NCI-H2107 treated with DMSO at 0.1 percent for 48 hours (cell line): ENCODE results near the gene SHISA6.

Experiments
- DNase-seq: peaks from one replicate; lab custom pipeline; 2025; ENCODE audit not compliant: unreplicated experiment; lab: John Stamatoyannopoulos, UW

The SHISA6 gene

DNA sequence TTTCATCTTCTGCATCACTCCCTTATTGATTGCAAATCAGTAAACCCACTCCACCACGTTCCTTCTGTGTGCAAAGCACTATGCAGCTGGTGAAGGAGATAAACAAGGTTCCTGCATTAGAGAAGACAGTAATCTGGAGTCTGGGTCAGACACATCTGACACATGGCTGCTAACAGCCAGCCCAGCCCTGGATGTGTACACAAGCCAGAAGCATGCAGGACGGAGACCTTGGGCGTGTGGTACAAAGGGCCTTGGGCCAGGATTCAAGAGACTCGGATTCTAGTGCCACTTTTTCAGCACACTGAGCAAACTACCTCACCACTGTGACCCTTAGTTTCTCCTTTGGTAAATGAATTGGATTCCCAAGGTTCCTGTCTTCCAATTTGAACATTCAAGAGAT lies 270.7 kb downstream of the SHISA6 start:
- DNase-seq = no peak

DNA sequence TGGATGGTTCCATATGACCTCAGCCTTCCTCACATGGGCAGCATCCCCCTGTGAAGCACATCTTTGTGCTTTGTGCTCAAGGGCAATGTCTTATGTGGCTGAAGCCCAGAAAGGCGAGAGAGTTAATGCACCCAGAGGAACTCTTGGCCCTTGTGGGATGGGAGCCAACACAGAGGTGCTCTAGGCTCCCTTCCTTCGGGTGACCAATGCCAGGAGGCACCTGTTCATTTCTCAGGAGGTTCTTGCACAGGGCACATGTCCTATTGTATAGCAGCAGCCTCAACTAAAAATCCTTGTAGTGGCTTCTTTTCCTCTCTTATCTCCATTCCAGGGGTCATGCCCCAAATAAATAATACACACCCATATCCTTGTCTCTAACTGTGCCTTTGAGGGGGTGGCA lies 273.6 kb downstream of the SHISA6 start:
- DNase-seq = no peak

DNA sequence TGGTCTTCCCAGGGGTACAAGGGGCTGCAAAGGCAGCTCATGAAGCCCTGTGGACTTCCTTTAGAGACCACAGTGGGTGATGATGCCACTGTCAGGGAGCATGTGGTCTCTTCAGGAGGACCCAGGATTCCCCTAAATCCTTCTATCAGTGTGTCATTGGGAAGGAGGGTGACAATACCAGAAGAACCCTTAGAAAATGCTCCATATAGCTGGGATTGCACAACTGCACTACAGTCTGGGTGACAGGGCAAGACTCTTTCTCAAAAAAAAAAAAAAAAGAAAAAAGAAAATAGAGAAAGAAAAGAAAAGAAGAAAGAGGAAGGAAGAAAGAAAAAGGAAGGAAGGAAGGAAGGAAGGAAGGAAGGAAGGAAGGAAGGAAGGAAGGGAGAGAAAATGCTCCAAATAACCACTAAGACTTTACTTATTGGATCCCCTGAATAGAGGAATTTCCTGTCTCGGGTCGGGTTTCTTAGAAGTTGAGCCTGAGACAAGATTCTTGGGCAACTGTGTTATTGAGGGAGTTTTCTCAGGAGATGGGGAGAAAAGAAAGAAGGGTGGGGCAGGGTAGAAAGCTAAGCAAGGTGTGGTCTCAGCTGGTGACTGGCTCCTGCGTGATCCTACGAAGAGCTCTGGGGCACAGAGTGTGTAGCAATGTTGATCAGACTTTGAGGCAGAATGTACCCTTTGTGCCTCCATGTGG lies 274.1 kb downstream of the SHISA6 start:
- no peak for DNase-seq

DNA sequence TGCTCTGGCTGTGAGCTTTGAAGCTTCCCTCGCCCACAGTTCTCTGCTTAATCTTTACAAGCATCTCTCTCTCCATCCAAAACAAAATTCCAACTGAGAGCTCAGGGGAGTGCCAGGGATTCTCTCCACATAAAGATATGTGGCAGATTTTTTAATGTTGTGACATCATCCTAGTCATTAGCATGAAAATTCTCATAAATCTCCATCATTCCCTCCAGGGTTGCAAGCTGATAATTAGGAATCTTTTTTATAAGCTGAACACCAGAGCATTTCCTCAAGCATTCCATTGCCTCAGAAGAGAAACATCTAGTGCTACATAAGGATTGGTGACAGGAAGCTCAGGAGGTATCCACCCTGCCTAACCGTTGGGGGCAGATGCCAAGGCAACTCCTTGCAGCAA lies 274.9 kb downstream of the SHISA6 start:
- no peak for DNase-seq

DNA sequence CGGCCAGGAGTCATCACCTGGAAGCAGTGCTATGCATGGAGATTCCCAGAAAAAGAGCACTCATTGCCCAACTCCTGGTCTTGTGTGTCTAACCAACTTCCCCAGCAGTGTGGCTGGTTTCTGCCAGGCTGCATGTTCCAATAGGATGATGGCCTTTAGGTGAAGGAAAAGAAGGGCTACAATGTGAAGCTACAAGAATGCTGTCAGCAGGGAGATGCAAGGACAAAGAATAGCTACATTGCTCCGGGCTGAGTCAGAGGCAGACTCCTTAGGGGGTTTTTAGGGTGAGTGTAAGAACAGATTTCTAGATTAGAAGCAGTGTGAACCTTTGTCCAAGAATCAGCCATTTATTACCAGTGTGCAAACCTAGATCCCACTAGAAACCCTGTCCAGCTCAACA lies 294.2 kb downstream of the SHISA6 start:
- no peak for DNase-seq

DNA sequence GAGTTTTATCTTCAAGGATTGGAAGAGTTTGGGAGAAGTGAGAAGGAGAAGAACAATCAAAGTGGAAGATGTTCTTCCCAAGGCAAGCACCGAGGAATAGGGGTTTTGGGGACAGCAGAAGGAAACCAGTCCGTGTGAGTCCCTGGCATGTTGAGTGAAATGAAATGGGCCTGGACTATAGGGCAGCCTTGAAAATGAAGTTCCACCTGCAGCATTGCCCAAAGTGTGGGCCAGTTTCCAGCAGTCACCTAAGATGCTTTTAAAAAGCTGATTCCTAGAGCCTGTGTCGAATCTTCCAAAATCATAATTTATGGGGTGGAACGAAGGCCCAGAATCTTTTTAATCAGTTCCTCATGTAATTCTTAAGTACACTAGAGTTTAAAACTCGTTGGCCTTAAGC lies 297.4 kb downstream of the SHISA6 start:
- DNase-seq = no peak

DNA sequence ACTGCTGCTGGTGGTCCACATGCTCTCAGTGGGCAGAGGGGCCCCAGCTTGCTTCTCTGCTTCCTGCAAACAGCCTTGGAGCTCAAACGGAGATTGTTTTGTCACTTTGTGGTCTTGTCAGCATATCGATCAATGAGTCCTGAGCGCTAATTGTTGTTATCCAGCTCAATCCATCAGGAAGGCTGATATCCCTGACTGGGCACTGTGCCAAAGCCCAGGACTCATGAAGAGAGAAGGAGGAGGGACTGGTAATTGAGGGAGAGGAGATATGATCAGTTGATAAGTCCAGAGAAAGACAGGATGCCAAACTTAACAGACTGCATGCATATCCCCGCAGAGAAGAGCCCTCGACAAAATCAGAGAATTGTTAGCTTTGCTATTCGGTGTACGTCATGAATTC lies 298.6 kb downstream of the SHISA6 start:
- no peak for DNase-seq

DNA sequence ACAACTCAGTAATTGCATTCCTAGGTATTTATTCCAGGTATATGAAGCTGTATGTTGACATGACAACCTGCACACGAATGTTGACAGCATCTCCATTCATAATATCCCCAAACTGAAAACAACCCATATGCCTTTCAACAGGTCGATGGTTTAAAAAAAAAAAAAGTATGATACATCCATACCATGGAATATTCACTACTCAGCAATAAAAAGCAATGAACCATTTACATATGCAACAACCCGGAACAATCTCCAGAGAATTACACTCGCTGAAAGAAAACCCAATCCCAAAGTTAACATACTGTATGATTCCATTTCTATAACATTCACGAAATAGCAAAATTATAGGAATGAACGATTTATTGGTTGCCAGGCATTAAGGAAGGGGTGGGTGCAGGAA lies 304.0 kb downstream of the SHISA6 start:
- DNase-seq = no peak

DNA sequence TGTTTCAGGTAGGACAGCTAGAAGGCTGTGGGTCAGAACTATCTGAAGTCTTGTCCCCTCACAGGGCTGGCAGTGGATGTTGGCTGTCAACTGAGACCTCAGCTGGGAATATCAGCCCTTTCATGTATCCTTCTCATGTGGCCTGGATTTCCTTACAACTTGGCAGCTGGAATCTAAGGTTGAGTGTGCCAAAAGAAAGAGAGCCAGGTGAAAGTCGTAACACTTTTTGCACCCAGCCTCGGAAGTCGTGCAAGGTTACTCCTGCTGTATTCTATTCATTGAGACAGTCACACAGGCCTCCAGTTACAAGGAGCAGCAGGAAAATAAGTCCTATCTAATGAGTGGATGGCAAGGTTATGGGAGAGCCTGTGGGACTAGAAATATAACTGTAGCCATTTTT lies 304.7 kb downstream of the SHISA6 start:
- no peak for DNase-seq

DNA sequence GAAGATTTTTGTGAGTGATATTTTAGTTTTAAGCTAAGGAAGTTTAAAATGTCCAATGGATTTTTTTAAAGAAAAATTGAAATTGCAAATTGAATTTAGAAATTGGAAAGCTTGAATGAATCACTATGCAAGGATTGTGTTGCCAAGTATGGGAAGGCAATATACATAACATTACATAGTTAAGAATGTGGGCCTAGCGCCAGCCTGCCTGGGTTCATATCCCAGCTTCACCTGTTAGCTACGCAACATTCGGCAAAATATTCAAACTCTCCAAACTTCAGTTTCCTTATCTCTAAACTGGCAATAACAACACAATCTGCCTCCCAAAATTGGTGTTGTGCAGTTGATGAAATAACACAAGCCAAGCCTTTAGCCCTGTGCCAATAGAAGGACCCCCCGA lies 306.8 kb downstream of the SHISA6 start:
- DNase-seq = no peak

DNA sequence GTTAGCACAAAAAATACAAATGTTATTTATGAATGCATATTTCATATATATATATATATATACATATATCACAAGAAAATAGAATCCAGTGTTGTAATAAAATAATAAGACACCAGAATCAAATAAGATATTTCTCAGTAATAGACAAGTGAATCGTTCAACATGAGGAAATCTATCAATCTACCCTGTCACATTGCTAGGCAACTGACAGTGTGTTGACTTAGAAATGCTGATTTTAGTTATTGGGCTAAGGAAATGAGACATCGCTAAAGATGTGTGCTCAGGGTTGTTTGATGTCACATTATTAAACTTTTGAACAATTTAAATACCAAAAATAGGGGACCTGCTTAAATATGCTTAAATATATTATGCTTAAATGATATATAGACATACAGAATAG lies 307.4 kb downstream of the SHISA6 start:
- no peak for DNase-seq

DNA sequence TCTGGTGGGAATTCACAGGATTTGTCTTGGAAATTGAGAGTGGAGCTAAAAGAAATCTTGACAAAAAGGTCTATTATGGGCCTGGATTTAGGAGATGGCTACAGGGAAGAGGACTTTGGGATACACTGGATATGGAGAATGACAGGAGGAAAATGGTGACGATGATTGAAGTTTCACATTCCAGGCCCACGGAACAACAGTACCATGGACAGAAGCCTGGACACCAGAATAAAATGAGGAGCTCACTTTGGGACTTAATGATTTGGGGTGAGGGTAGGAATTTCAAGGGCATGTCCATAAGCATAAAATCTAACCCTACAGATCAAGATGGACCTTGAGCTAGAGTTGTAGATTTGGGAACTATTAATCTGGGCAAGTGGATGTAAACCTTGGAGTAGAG lies 309.4 kb downstream of the SHISA6 start:
- no peak for DNase-seq

DNA sequence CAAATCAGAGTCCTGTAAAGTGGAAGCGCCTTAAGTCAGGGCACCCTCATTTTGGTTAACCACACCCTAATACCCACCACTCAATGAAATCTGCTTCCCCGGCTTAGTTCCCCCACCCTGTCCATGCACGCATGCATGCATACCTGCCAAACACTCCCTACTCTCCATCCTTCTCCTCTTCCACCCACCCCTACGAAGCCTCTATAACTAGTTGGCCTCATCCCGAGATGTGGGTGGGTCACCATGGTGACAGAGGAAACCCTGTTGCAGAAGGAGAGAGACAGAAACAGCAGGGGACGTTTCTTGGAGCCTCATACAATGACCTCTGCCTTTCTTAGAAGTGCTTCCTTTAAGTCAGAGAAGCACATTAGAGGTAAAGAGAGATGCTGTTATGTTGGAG lies 310.4 kb downstream of the SHISA6 start:
- no peak for DNase-seq

DNA sequence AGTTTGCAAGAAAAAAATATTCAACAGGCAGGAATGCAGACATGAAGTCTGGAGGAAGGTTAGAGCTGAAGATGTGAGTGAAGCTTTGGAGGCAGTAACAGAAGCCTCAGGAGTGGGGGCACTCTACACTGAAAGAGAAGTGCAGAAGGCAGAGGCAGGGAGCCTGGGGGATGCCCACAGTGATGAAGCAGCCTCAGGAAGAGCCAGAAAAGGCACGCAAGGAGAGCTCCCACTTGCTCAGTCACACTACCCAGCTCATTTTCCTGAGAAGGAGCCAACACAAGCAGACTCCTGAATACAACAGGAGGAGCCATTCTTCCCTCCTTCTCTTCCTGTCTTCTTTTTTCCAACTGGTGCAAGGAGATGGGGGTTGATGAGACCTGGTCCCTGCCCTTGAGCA lies 312.1 kb downstream of the SHISA6 start:
- no peak for DNase-seq

DNA sequence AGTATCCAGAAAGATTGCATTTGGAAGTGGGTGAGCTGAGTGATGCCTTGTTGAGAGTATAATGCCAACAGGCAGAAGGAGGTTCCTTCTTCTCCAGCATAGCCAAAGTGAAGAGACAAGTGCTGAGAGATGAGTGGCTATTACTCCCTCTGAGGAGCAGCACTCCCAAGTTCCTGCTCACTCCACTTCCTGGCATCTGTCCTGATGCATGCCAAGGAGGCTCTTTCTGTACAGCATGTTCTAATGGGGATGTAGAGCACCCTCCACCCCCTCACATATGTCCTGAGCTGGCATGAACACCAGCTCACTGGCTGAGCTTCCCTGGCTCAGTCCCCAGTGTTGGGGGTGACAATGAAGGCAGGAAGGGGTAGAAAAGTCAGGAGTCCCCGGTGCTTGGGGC lies 313.0 kb downstream of the SHISA6 start:
- no peak for DNase-seq

DNA sequence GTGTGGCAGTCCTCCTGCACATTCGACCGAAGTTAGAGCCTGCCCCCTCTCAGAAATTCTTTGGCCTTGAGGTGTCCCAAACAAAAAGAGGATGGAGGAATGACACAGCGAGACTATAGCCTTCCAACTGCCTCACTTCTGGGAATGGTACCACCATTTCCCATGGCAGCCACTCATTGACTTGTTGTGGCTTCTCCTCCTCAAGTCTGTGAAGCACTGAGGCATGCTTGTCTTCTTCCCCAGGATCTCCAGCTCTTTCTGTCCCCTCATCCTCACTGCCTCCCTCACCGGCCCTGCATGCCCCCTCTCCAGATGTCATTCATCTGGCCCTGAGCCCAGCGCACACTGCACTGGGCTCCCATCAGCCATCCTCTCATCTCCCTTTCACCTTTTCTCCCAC lies 313.5 kb downstream of the SHISA6 start:
- DNase-seq = no peak

DNA sequence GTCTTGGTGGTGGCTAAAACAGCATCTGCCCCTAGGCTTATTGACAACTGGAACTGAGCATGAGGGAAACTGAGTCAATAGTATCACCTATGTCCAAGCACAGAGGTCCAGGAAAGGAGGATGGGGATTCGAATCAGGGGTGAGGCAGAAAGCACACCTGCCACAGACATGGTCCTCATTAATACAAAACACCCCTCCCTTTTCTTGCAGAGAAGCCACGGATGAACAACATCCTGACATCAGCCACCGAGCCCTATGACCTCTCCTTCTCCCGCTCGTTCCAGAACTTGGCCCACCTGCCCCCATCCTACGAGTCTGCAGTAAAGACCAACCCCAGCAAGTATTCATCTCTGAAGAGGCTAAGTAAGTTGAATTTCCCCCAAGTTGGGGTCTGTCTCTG lies 314.5 kb downstream of the SHISA6 start:
- no peak for DNase-seq

DNA sequence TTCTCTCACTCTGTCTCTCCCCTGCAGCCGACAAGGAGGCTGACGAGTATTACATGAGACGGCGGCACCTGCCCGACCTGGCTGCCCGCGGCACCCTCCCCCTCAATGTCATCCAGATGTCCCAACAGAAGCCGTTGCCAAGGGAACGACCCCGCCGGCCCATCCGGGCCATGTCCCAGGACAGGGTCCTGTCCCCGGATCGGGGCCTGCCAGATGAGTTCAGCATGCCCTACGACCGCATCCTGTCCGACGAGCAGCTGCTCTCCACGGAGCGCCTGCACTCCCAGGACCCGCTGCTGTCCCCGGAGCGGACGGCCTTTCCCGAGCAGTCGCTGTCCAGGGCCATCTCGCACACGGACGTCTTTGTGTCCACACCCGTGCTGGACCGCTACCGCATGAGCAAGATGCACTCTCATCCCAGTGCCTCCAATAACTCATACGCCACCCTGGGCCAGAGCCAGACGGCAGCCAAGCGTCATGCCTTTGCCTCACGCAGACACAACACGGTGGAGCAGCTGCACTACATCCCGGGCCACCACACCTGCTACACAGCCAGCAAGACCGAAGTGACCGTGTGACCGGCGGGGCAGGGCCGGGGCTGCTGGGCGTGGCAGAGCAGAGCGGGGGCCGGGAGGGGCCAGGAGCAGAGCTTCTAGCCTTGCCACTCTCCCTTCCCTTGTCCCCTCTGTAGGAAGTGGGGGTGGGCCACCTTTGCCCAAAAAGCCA lies 316.9 kb downstream of the SHISA6 start:
- DNase-seq = no peak

DNA sequence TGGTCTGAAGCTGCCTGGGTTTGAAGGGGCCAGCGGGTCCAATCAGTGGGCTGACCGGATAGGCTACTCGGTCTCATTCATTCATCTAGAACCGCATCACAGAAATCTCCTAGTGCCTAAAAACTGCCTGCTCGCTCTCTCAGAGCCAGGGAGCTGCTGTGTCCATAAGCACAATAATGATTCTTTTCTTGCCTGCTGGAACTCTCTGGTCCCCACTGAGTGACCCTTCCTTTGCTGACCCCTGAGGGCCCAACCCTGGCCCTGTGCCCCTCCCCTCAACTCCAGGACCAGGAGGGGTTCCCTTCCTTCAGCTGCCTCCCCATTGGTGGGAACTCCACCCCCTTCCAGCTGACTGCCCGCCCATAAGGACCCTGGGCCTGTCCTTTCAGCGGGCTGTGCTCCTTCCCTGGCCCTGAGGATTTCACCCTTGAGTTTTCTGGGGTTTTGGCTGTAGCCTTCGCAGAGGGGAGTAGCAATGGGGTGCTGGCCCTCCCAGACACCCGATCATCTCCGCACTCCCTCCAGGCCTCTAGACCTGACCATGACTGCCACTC lies 317.7 kb downstream of the SHISA6 start:
- DNase-seq = no peak

DNA sequence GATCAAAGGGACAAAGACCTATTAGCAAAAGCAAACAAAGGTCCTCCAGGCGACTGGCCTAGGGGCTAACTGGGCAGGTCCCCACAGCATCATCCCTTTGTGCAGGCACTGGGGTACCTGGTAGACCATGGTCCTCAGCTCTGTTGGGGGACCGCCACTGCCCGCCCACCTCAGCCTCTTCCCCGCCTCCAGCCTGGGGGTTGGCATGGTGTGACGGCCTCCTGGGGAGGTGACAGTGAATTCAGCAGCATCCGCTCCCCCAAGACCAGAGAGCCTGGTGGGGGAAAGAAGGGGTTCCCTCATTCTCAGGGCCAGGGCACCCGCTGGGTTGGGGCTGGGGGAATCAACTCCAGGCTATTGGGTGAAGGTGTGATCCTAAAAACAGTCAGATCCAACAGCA lies 318.6 kb downstream of the SHISA6 start:
- DNase-seq = no peak

DNA sequence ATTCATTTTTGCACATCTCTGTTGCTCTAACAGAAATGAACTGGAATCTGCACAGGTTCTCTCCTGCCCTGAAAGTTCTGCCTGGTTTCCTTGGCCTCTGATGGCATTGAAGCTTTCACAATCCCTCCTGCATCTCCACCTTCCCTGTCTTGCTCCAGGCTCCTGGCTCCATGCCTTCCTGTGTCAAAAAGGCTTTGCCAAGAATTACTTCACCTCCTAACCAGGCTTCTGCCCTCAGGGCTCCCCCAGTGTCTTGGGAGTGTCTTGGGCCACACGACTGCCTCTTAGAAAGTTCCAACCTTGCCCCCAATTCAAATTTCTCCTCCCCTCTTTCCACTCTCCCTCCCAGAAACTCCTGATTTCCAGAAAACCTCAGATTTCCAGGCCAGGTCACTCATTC lies 320.3 kb downstream of the SHISA6 start:
- DNase-seq = no peak

DNA sequence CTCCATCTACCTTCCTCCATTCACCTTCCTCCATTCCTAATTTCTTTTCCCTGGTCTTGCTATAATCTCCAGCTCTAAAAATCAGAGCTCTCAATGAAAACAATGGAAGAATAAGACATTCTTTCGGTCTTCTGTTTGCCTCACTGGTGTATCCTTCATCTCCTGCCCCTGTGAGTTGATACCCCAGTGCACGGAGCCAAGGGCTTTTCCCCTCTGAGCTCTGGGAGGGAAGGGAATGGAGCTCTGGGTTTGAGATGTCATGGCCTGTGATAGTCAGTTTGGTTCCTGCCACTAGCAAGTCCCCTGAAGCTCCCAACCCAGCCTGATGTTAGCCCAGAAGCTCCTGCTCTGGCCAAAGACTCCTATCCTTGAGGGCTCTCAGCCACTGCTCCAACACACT lies 320.7 kb downstream of the SHISA6 start:
- DNase-seq = no peak
